ENCODE measurements around the gene LSM14A.
"Not testable (repeated sequence)": the region's sequence is repeated elsewhere in the genome, so short reads cannot be mapped to it uniquely, and the experiment has no call there.

LSM14A gene

DNA sequence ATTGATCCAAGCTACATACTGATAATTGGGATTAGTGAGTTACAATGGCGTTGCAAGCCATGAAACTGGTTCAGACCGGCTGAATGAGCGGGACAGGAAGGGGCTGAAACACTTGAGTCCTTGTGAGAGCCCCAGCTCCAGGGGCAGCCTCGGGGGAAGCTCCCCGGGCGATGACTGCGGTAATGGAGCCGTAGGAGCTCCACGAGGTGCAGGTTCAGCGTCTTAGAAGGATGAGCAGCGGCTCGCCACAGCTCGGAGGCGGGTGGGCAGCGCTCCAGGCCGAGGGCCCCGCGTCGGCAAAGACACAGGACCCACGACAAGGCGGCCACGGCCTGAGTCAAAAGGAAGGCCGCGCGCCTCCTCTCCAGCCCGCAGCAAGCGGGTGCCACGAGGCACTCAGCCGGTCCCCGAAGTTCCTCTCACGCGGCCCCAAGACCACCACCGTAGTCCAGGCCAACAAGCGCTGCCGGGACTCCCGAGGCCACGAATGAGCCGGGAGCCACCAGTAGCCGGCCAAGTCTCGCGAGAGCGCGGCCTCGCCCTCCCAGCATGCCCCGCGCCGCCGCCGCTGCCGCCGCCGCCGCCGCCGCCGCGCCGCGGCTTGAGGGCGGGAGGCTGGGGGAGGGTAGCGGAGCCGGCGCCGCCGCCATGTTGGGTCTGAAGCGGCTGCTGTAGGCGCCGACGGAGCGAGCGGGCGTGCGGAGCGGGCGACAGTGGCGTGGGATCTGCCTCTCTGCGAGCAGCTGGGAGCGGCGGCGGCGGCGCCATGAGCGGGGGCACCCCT lies at the start of gene LSM14A:
TSS of gene LSM14A (plus strand) at position 628 of the 784 bp plus-strand sequence. CDS start at position 767, 139 bp downstream.
- DNase-seq (ENCODE audit: low read depth in 2 of 2): peak; percentile 79 to 83

DNA sequence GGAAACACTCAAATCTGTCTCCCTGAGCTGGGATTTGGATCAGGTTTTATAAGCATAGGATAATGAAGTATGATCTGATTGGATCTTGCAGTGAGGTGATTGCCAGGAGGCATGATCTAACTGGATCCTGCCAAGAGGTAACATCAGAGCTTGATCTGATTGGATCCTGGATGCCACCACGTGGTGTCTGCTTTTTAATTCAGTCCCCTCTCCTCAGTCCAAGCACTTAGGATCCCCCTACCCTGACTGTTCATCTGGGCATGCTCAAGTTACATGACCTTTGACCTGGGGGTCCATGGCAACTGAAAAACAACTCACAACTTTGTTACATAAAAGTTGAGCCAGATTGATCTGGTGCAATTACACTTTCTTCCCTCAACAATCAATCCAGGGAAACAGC lies 47.5 kb upstream of the LSM14A start:
- no peak for DNase-seq (ENCODE audit: low read depth in 2 of 2)

DNA sequence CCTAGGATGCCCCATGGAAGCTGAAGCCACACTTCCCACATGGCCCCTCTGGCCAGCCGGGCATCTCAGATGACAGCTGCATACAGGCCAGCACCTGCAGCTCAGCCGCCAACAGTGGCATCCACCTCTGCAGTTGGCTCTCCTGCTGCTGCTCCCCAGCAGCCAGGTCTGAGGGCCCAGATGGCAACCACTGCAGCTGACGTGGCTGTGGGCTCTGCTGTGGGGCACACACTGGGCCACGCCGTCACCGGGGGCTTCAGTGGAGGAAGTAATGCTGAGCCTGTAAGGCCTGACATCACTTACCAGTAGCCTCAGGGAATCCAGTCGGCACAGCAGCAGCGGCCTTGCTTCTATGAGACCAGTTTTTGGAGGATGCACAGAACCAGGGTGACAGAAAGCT lies 45.3 kb upstream of the LSM14A start:
- no peak for DNase-seq (ENCODE audit: low read depth in 2 of 2)

DNA sequence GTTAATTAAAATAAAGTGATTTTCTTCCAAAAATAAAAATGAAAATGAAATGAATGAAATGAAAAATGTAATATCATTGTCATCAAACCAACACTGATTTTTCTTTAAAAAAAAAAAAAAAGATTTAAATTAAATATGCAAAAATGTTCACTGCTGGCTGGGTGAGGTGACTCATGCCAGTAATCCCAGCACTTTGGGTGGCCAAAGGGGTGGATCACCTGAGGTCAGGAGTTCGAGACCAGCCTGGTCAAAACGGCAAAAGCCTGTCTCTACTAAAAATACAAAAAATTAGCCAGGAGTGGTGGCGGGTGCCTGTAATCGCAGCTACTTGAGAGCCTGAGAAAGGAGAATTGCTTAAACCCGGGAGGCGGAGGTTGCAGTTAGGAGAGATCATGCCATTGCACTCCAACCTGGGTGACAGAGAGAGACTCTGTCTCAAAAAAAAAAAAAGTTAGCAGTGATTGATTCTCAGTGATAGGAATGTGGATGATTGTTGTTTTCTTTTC lies 44.6 kb upstream of the LSM14A start:
- DNase-seq (ENCODE audit: low read depth in 2 of 2): no peak

DNA sequence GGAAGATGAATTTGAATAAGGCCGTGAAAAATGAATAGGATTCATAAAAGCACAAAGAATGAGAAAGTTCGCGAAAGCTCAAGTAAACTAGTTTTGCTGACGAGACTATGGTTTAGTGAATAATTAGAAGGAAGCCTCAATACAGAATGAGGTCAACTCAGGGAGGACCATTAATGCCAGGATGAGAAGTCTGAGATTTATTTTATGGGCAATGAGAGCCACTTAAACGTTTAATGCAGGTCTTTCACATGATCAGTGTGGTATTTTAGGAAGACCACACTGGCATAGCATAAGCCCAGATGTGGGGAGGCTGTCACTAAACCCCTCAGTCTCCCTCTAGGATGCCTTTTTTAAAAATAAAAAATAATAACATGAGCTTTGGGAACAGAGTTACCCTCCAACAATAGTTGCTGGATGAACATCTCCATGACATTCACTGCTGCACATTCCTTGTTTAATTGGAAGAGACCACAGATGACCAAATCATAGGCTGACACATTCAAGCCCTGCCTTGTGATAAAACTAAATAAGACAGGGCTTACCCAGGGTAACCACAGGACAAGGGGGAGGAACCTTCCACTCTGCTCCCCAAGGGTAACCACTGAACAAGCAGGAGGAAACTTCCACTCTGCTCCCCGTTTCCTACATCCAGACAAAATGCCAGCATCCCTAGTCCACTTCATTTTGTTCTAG lies 43.6 kb upstream of the LSM14A start:
- no peak for DNase-seq (ENCODE audit: low read depth in 2 of 2)

DNA sequence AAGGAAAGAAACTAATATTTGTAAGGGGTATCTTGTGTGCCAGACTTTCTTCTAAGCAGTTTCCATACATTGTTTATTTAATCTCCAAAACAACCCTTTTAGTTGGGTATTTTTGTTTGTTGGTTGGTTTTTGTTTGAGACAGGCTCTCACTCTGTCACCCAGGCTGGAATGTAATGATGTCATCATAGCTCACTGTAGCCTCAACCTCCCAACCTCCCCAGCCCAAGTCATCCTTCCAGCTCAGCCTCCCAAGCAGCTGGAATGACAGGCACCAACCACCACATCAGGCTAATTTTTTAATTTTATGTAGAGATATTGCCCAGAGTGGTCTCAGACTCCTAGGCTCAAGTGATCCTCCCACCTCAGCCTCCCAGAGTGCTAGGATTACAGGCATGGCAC lies 41.2 kb upstream of the LSM14A start:
- no peak for DNase-seq (ENCODE audit: low read depth in 2 of 2)

DNA sequence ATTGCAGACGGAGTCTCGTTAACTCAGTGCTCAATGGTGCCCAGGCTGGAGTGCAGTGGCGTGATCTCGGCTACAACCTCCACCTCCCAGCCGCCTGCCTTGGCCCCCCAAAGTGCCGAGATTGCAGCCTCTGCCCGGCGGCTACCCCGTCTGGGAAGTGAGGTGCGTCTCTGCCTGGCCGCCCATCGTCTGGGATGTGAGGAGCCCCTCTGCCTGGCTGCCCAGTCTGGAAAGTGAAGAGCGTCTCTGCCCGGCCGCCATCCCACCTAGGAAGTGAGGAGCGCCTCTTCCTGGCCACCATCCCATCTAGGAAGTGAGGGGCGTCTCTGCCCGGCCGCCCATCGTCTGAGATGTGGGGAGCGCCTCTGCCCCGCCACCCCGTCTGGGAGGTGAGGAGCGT lies 40.2 kb upstream of the LSM14A start:
- DNase-seq (ENCODE audit: low read depth in 2 of 2): not testable (repeated sequence)

DNA sequence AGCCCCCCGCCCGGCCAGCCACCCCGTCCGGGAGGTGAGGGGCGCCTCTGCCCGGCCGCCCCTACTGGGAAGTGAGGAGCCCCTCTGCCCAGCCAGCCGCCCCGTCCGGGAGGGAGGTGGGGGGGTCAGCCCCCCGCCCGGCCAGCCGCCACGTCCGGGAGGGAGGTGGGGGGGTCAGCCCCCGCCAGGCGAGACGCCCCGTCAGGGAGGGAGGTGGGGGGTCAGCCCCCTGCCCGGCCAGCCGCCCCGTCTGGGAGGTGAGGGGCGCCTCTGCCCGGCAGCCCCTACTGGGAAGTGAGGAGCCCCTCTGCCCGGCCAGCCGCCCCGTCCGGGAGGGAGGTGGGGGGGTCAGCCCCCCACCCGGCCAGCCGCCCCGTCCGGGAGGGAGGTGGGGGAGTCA lies 39.6 kb upstream of the LSM14A start:
- DNase-seq (ENCODE audit: low read depth in 2 of 2): not testable (repeated sequence)

DNA sequence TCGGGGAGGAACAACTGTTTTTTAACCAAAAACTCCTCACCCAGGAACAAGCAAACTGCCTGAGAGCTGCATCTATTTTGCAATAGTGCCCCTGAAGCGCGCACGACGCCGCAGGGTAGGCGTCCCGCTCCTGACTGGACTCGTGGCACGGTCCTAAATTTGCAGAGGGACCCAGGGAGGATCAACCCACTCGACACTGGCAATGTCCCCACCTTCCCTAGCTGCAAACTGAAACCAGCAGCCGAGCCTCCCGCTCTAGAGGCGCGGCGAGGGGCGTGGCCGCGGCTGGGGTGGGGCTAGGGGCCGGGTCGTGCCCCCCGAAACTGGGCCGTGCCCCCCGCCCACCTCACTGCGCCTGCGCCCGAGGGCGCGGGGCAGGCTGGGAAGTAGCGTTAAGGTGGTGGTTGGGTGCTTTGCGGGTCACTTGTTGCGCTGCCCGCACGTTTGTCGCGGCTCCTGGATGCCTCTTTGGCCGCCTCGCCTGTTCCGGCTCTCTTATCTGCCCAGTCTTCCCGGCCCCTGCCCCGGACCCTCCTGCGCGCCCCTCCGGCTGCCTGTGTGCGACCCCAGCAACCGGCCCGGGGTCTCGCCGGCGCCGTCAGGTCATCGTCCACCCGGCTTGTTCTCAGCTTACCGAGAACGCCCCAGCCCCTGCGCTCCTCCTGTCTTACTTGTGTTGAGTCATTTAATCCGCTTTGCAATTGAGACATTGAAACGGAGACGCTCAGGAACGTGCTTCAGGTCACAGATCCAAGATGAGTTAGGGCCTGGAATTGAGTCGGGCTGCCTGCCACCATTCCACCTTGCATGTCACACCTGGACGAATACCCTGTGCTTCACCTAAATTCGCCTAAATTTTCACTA lies 37.9 kb upstream of the LSM14A start:
- peak; percentile 91 to 93 for DNase-seq (ENCODE audit: low read depth in 2 of 2)

DNA sequence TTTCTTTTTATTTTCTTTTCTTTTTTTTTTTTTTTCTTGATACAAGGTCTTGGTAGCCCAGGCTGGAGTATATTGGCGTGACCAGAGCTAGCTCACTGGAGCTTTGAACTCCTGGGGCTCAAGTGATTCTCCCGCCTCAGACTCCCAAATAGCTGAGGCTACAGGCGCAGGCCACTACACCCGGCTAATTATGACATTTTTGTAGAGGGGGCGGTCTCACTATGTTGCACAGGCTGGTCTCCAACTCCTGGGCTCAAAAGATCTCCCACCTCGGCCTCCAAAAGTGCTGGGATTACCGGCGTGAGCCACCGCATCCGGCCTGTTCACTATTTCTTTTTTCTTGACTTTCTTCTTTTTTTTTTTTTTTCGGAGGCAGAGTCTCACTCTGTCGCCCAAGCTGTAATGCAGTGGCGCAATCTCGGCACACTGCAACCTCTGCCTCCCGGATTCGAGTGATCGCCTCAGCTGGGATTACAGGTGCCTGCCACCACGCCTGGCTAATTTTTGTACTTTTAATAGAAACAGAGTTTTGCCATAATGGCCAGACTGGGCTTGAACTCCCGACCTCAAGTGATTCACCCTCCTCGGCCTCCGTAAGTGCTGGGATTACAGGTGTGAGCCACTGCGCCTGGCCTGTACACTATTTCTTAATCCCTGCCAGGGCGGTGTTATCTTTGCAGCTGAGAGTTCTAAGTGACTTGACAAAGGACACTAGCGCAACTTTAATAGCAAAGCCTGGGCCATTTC lies 37.1 kb upstream of the LSM14A start:
- DNase-seq (ENCODE audit: low read depth in 2 of 2): no peak

DNA sequence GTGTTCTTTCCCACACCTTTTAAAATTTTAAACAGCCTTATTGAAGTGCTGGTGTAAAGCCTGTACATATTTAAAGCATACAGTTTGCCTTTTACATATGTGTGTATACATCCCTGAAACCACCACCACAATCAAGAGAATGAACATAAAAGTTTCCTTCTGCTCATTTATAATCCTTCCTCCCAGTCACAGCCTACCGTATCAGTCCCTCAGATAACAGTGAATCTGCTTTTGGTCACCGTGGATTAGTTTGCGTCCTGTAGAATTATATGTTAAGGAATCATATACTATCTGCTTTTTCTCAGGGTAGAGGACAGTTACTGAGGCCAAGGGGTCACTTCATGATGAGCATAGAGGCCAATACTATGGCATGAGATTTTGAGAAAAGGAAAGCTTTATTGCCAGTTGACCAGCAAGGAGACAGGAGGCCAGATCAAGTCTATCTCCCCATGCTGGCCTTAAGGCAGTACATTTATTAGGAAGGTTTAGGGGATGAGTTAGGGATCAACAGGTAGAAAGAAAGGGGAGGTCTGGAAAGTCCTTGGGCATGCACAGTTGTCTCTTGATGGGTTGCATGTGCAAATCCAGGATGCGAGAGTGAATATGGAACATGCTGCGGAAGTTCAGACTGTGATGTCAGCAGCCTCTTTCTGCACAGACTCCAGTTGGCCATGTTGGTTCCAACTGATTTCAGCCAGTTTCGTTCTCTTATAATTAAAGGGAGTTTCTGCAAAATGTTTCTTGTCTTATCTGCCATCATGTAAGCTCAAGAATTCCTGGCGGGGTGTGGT lies 36.3 kb upstream of the LSM14A start:
- DNase-seq (ENCODE audit: low read depth in 2 of 2): no peak

DNA sequence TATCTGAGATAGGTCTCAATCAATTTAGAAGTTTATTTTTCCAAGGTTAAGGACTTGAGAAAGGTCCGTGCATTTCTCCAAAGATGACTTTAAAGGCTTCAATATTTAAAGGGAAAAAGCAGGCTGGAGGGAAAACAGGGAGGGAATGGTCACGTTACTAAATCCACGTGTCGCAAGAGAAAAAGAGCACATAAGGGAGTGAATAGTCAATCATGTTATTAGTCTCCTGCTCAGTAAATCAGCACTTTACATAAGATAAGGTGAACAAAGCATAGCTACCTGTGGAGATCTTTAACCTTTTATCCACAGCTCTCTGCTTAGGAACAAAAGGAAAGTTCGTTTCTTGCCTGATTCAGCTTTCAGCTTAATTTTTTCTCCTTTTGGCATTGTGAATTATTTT lies 31.3 kb upstream of the LSM14A start:
- no peak for DNase-seq (ENCODE audit: low read depth in 2 of 2)

DNA sequence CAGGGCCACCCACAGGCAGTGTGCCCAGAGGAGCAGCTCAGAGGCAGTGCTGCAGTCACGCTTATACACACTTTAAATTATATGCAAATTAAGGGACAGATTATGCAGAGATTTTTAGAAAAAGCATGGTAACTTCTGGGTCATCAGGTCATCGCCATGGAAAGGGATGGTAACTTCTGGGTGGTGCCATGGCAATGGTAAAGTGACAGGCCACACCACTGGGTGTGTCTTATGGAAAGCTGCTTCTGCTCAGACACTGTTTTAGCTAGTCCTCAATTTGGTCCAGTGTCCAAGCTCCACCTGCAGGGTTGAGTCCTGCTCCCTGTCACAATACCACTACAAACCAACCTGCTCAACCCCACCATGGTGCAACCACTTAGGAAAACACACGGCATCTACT lies 29.9 kb upstream of the LSM14A start:
- no peak for DNase-seq (ENCODE audit: low read depth in 2 of 2)

DNA sequence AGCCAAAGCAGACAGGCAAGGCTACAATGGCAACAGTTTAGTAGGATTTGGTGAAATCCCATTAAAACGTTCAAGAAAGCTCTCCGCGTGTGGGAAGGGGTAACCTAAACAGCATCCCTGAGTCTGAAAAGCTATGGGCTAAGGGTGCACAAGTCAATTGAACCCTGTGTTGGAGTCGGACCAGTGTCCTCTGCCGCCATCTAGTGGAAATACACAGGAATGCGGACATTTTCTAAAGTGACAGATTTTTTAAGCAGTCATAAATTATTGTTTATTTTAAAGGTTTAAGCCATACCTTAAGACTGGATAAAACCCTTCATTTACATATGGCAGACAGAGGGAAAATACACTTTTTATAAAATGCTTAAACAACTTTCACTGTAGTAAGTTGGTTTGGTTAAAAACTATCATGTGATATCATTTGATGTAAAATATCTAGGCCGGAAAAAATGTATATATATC lies 26.5 kb upstream of the LSM14A start:
- peak in 1 of 2 donors; percentile 17 for DNase-seq (ENCODE audit: low read depth in 2 of 2)

DNA sequence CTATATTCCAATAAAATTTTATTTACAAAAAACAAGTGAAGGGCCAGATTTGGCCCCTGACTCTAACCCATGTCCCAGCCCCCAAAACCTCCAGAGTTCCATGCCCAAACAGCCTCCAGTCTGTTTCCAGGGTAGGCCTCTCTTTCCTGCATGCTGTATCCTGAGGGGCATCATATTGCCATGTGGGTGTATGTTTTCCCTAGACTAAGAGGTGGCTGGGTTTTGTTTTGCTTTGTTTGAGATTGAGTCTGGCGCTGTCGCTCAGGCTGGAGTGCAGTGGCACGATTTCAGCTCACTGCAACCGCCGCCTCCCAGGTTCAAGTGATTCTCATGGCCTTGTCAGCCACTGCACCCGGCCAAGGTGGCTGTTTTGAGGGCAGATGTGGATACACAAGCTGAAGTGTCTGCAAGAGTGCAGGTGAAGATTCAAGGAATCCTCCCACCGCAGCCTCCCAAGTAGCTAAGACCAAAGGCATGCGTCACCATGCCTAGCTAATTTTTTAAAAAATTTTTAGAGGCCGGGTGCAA lies 23.6 kb upstream of the LSM14A start:
- DNase-seq (ENCODE audit: low read depth in 2 of 2): no peak

DNA sequence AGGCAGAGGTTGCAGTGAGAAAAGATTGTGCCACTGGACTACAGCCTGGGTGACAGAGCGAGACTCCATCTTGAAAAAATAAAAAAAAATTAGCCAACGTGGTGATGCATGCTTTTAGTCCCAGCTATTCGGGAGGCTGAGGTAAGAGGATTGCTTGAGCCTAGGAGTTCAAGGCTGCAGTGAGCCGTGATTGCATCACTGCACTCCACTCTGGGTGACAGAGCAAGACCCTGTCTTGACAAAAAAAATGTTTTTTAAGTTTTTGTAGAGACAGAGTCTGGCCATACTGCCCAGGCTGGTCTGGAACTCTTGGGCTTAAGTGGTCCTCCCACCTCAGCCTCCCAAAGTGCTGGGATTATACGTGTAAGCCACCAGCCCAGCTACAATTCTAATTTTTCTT lies 22.4 kb upstream of the LSM14A start:
- no peak for DNase-seq (ENCODE audit: low read depth in 2 of 2)

DNA sequence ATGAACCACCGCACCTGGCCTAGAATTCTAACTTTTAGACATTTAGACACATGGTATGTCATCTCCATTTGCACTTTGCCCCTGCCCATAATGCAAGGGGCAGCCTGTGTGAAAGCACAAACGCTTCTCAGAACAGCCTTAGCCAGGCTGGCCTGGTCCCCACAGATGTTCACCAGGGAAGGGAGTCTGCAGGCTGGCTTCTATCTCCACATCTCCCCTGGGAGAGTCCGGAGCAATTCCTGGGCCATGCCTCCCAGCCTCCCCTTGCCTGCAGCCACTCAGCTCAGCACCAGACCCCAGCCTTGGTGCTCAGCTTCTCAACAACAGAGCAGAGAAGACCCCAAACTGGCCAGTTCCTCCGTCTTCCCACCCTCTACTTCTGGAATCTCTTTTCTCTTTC lies 21.7 kb upstream of the LSM14A start:
- no peak for DNase-seq (ENCODE audit: low read depth in 2 of 2)

DNA sequence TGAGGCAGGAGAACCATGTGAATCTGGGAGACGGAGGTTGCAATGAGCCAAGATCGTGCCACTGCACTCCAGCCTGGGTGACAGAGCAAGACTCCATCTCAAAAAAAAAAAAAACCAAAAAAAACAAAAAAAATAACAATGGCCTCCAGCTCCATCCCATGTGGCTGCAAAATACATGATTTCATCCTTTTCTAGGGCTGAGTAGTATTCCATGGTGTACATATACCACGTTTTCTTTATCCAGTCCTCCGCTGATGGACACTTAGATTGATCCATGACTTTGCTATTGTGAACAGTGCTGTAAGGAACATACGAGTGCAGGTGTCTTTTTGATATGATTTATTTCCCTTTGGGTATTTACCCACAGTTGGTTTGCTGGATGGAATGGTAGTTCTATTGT lies 20.9 kb upstream of the LSM14A start:
- no peak for DNase-seq (ENCODE audit: low read depth in 2 of 2)

DNA sequence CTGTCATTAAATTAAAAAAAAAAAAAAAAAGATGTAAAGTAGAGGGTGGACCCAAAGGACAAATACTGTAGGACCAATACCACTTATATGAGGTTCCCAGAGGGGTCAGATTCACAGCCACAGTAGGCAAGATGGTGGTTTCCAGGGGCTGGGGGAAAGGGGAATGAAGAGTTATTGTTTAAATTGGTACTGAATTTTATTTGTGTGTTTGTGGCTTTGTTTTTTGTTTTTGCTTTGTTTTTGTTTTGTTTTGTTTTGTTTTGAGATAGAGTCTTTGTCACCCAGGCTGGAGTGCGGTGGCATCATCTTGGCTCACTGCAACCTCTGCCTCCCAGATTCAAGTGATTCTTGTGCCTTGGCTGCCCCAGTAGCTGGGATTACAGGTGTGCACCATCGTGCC lies 17.9 kb upstream of the LSM14A start:
- DNase-seq (ENCODE audit: low read depth in 2 of 2): no peak

DNA sequence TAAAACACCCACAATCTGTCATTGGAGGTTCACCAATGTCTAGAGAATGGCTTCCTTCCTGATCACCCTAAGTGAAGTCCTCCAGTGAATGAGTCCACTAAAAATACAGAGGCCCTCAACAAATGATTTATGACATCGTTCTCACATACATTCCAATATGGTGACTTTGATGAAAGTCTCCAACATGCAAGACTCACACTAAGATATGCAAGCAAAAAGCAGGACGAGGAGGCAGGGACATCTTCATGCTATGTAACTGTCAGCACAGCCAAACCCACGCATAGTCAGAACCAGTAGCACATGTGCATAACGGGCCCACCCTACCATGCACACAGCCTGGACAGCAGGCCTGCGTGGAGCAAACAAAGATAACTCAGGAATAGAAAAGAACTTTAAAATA lies 16.6 kb upstream of the LSM14A start:
- no peak for DNase-seq (ENCODE audit: low read depth in 2 of 2)
